Epithelial cell of proximal tubule (primary cell): ENCODE data around the gene HTR4. TPM values are rescaled to one million over a fixed set of nuclear protein-coding genes. Genes with fewer than 3 reads are reported as not detected.
"Not testable (repeated sequence)": the region's sequence is repeated elsewhere in the genome, so short reads cannot be mapped to it uniquely, and the experiment has no call there.

Experiments
- DNase-seq: peaks from one replicate; pipeline ENCODE4 v3.0.0-alpha.2; 2011; ENCODE audit warnings: low read depth
- H3K4me3 ChIP-seq: 2 replicates; pipeline ENCODE4 v1.5.1; 2011; ENCODE audit warnings: low read depth, mild to moderate bottlenecking, low read length
- total RNA-seq: library from RNA; depleted of rRNA; stranded (reverse); fragments of >200 nt; gene quantifications from 2 replicates; pipeline ENCODE4 v1.2.3, GENCODE V29; 2015
- TF ChIP-seq, protein P1 (sequence below): conservative IDR thresholded peaks from 2 replicates; pipeline ENCODE4 v1.5.1; 2012; ENCODE audit warnings: low read depth, mild to moderate bottlenecking, low read length

Gene HTR4
- total RNA-seq, 1 donor from 2014 or later: not detected

DNA sequence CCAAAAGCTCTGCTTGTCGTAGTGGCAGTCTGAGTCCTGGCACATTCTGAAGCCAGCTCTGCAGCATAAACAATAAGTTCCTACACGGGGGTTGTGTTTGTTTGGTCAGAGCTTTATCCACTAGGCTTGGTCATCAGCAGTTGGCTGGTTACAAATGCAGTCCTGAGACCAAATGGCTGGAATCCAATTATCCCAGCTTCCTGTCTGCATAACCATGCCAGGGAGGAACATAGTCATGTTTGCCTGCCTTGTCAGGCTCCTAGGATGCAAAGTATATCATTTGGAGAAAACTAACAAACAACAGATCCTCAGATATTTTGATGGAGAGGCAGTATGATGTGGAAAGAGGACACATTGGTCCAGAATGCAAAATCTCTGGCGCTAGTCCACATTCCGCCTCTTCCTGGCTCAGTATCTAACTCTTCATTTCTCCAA lies 184.8 kb downstream of the HTR4 start:
- DNase-seq: no peak
- TF ChIP-seq, protein P1, sequence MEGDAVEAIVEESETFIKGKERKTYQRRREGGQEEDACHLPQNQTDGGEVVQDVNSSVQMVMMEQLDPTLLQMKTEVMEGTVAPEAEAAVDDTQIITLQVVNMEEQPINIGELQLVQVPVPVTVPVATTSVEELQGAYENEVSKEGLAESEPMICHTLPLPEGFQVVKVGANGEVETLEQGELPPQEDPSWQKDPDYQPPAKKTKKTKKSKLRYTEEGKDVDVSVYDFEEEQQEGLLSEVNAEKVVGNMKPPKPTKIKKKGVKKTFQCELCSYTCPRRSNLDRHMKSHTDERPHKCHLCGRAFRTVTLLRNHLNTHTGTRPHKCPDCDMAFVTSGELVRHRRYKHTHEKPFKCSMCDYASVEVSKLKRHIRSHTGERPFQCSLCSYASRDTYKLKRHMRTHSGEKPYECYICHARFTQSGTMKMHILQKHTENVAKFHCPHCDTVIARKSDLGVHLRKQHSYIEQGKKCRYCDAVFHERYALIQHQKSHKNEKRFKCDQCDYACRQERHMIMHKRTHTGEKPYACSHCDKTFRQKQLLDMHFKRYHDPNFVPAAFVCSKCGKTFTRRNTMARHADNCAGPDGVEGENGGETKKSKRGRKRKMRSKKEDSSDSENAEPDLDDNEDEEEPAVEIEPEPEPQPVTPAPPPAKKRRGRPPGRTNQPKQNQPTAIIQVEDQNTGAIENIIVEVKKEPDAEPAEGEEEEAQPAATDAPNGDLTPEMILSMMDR: no peak
- no peak overlapping the region for H3K4me3 ChIP-seq

DNA sequence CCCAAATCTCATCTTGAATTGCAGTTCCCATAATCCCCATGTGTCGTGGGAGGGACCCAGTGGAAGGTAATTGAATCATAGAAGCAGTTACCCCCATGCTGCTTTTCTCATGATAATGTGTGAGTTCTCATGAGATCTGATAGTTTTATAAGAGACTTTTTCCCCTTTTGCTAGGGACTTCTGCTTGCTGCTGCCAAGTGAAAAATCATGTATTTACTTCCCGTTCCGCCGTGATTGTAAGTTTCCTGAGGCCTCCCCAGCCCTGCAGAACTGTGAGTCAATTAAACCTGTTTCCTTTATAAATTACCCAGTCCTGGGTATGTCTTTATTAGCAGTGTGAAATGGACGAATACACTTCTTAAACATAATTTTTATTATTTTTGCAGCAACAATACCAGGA lies 185.6 kb downstream of the HTR4 start:
- DNase-seq, H3K4me3 ChIP-seq: not testable (repeated sequence)

DNA sequence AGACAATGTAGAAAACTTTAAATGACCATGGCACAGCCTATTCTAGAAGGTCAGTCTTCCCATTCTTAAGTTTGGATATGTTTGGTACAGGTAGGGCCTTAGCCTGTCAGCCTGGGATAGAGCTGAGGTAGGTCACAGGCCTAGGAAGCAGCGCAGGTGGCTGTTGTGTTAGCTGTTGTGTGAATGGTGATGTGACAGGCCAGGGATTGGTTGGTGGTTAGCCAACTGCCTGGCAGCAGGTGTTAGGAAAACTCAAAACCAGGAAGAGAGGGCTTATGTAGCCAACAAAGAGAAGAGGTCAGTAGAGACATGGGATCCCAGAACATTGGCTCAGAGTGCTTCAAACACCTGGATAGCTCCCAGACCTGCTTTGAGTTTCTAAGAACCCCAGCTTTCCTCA lies 186.4 kb downstream of the HTR4 start:
- DNase-seq: no peak
- TF ChIP-seq, protein P1: no peak
- no peak overlapping the region for H3K4me3 ChIP-seq

DNA sequence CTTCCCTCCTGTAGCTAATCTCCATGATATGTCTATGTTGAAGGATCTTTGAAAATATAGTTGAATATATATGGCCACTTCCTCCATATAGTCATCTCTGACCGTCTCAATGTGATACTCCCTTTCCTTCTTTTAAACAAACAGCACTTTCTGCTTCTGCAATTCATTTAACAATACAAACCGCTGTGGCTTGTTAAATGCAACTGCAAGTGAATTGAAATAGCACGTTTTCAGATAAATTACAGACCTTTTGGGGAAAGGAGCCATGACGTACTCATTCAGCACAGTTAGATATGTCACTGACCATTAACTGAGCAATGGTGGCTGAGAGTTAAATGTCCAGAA lies 188.1 kb downstream of the HTR4 start:
- DNase-seq: no peak
- TF ChIP-seq, protein P1: no peak

DNA sequence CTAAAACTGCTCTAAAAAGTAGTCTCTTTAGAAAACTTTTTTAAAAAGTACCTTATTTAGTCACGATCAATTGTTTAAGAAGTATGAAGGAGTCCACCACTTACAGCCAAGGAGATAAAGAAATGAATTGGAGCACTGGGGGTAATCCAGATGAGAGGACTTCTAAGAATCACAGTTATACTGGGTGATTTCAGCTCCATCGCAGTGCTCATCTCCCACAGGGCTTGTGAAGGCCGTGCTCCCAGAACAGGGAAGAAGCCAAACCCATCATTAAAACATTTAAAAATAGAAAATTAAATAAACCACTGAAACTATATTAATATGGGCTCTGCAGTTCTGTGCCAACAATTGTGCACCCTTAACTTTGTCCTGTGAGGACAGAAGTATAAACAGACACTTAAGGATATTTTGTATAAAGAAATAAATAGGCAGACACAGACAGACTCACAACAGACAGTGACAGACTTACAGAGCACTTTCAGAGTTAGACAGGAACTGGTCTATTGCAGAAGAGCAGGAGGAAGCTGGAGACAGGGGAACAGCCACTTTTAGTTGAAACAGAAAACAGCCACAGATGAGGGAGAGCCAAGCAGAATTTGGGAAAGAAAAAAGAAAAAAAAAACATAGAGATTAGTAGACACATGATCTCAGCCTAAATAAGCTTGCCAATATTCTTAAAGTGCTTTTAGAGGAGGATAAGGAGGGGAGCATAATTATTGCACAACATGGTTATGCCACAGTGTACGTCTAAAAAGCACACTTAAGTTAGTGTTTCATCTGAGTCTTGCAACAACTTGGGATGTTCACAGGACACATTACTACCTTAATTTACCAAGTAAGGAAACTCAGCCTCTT lies 188.7 kb downstream of the HTR4 start:
- no peak for DNase-seq
- TF ChIP-seq, protein P1: no peak
- H3K4me3 ChIP-seq: no peak overlapping the region

More for the DNA sequence above, 188.1 kb downstream of the HTR4 start:
- no peak overlapping the region for H3K4me3 ChIP-seq

DNA sequence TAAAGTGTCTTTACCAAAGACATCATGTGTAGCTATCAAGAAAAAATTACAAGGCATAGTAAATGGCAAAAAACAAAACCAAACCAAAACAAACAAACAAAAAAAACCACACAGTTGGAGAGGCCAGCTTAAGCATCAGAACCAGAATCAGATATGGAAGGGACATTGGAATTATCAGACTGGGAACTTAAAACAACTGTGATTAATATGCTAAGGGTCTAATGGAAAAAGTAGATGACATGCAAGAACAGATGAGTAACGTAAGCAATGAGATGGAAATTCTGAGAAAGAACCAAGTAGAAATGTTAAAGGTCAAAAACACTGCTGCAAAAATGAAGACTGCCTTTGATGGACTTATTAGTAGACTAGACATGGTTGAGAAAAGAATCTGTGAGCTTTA lies 194.7 kb downstream of the HTR4 start:
- DNase-seq: no peak
- no peak overlapping the region for H3K4me3 ChIP-seq
- TF ChIP-seq, protein P1: no peak

DNA sequence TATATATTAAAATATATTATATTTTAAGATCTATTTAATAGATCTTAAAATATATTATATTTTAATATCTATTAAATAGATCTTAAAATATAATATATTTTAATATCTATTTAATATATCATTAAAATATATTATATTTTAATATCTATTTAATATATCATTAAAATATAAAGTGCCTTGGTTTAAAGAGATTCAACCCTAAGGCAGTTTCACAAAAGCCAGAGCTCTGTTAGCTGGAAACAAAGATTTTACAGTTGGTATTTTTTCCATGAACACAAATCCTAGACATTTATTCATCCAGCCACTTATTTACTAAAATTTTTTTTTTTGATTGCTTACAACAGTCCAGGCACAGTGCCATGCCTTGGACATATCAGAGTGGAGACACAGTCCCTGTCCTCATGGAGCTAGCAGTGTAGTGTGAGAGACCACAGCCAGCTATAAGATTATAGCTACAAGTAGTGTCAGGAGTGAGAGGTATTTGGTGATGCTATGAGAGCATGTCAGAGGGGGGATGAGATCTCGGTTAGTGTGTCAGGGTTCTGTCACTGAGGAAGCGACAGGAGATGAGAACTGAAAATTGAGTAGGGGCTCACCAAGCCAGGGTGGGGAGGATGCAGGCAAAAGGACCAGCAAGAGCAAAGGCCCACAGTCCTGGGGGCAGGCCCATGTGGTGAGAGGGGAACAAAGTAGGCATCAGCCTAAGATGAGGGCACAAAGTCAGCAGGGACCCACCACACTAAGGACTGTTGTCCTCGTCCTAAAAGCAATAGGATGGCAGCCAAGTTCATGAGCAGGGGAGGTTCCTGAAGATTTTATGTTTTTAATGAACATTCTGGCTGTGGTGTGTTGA lies 196.1 kb downstream of the HTR4 start:
- H3K4me3 ChIP-seq: no peak overlapping the region
- DNase-seq: no peak
- TF ChIP-seq, protein P1: no peak
